HG03280 (cell line): ENCODE data around the gene GNPTG.

ENCODE experiments used
- ATAC-seq: cut with Tn5 transposase; IDR thresholded peaks from one replicate; pipeline ENCODE4 v1.9.1; 2021; ENCODE audit warnings: mild to moderate bottlenecking, moderate library complexity; ENCODE audit not compliant: unreplicated experiment

Gene GNPTG

DNA sequence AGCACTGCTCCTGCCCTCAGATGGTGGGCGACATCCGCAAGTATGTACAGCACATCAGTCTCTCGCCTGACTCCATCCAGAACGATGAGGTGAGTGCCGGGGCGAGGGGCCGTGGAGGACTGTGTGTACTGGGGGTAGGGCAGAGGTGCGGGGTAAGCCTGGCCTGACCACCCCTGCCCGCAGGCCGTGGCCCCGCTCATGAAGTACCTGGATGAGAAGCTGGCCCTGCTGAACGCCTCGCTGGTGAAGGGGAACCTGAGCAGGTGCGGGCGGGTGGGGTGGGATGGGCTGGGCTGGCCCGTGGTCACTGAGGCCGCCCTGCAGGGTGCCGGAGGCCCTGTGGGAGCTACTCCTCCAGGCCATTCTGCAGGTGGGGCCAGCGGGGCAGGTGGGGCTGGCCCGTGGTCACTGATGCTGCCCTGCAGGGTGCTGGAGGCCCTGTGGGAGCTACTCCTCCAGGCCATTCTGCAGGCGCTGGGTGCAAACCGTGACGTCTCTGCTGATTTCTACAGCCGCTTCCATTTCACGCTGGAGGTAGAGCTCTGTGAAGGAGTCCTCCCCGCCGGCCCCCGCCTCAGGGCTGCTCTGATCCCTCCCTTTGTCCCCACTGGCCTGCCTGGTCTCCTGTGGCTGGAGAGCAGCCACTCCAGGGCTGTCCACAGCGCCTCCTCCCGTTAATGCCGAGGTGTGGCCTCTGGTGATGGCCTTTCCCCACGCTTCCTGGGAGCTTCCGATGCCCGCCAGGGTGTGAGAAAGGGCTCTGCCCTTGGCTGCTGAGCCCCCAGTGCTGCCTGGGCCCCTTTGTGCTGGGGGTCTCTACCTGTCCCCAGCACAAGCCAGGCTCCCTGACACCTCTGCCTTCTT, 5.1 kb upstream of the GNPTG start:
- ATAC-seq, result no peak

DNA sequence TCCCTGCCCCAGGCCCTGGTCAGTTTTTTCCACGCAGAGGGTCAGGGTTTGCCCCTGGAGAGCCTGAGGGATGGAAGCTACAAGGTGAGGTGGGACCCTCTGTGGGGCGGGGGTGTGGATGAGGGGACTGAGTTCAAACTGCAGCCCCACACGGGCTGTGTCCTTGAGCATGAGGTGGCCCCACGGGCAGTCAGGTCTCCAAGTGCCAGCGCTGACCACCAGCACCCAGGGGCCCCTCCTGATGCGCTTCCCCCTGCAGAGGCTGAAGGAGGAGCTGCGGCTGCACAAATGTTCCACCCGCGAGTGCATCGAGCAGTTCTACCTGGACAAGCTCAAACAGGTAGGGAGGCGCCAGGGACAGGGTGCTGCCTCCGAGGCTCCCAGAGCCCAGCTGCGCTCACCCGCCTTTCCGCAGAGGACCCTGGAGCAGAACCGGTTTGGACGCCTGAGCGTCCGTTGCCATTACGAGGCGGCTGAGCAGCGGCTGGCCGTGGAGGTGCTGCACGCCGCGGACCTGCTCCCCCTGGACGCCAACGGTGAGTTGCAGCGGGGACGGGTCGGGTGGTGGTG, 4.4 kb upstream of the GNPTG start:
- no peak for ATAC-seq

DNA sequence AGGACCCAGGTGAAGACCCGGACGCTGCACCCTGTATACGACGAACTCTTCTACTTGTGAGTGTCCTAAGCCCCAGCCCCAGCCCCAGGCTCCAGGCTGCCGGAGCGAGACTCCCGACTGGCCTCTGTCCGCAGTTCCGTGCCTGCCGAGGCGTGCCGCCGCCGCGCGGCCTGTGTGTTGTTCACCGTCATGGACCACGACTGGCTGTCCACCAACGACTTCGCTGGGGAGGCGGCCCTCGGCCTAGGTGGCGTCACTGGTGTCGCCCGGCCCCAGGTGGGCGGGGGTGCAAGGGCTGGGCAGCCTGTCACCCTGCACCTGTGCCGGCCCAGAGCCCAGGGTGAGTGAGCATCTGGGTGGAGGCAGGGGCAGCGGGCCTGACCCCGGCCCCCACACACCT, 3.8 kb upstream of the GNPTG start:
- ATAC-seq, result no peak

DNA sequence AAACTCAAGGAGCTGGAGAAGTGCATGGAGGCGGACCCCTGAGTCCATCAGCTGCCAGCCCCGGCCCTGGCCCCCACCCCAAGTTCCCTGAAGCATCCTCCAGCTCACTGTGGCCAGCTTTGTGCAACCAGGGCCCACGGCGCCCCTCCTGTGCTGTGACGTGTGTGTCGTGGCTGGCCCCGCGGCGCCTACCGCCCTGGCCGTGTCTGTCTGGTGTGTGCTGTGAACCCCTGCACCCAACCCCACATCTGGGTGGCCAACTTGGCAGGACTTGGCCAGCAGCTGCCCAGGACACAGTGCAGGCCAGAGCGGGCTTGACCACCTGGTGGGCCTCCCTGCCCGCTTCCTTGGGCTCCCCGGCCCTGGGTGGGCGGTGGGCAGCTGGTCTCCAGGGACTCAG, 3.3 kb upstream of the GNPTG start:
- no peak for ATAC-seq

DNA sequence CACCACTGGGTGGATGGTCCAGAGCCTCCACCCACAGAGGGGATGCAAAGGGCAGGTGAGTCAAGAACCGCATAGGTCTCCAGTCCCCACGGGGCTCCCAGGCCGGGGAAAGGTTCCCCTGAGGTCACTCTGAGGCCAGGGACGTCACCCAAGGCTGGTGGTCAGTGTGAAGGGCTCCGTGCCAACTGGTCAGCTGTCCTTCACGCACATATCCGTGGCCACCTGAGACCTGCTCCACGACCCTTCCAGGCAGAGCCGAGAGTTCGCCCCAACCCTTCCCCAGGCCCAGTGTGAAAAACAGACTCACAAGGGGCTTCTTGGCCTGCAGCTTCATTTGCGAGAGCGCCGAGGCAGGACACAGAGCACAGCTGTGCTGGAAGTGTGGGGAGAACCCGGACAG, 2.8 kb upstream of the GNPTG start:
- ATAC-seq, result no peak

DNA sequence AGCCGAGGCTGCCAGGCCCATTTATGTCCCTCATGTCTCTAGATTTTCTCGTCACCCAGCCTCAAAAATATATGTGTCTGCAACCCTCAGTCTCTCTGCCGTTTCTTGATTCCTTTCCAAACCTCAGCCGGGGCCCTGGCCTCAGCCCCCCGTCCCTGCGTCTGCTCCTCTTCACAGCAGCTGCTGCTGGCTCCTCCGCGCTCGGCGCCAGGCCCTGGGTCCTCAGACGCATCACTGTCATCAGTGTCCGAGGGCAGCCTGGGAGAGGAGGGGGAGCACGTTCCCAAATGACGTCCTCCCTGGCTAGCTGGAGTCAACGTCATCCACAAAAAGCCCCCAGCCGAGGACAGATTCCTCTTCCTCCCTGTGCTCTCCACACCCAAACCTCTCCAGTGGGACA, 2.4 kb upstream of the GNPTG start:
- no peak for ATAC-seq

DNA sequence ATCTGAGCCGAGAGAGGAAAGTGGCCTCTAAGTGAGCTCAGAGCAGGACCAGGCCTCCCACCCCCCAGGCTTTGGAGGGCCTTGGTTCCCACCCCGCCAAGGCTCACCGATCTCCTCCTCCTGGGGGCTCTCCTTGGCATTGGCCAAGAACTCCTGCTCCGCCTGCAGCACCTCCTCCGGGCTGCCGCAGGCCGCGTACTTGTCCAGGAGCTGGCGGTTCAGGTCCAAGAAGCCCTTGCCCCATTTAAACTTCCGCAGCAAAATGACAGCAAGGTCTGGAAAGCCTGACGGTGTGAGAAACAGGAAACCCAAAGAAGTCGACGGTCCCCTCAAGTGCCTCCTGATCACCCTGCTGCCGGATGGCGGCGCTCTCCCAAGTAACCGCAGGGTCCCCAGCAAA, 1.8 kb upstream of the GNPTG start:
- ATAC-seq, result no peak

DNA sequence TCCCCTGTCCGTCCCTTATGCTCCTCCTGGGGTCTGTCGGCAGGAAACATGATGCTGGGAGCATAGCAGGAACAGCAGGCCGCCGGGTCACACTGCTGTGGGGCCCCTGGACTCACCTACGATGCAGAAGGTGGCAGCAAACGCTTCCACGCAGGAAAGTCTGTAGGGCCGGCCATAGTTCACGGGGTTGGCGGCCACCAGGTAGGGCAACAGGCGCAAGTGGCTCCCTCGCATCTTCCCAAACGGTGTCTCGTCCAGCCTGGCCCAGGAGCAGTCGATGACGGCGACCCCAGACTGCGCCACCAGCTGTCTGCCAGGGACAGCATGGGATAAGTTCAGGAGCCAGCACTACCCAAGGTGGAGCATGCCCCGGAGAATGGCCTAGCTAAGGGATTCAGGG, 1.0 kb upstream of the GNPTG start:
- no peak for ATAC-seq

DNA sequence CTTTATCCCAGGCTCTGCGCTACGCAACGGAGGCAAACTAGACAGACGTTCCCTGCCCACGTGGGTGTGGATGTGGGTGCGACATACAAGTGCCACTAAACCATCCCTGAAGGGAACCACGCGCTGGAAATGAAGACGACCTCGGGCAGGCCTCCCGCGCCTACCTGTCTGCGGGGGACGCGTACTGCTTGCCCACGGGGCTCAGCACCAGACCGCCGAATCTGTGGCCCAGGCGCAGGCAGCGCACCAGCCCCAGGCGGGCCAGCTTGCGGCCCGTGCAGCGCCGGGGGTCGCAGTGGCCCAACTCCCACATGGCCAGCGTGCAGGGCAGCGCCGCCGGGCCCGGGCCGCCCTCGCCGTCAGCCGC, 533 bp upstream of the GNPTG start:
- ATAC-seq, result peak; percentile 19

DNA sequence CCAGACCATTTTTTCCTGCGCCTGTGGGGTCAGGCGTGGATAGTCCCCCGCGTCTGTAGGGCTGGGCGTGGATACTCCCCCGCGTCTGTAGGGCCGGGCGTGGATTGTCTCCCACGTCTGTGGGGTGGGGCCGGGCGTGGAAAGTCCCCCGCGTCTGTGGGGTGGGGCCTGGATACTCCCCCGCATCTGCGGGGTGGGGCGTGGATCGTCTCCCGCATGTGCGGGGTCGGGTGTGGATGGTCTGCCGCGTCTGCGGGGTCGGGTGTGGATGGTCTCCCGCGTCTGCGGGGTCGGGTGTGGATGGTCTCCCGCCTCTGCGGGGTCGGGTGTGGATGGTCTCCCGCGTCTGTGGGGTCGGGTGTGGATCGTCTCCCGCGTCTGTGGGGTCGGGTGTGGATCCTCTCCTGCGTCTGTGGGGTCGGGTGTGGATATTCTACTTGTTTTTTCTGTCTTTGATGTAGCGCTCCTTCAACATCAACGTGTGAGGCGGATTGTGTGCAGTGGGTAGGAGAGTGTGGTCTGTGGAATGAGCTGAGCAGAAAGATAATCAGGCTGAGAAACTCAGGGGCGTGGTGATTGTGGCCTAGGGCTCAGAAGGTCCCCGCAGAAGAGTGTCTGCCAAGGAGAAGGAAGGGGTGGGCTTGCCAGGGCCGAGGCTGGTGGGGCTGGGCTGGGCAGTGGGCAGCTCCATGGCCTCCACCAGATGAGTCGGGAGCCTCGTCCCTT, 3.2 kb downstream of the GNPTG start:
- no peak for ATAC-seq

DNA sequence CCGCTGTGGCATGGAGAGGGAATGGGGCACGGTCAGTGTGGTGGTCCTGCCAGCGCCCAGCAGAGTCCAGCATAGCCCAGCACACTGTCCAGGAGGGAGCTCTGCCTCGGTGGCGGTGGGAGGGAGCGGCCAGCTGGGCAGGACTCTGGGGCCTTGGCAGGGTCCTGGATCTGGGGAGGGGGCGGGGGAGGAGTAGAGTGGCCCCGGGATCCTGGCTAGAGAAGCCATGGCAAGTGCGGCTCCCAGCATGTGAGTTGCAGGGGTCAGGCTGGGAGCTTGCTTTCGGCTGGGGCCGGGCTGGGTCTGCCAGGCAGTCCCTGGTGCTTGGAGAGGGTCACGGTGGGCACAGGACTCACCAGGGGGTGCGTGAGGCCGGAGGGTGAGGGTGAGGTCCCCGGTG, 3.9 kb downstream of the GNPTG start:
- no peak for ATAC-seq

DNA sequence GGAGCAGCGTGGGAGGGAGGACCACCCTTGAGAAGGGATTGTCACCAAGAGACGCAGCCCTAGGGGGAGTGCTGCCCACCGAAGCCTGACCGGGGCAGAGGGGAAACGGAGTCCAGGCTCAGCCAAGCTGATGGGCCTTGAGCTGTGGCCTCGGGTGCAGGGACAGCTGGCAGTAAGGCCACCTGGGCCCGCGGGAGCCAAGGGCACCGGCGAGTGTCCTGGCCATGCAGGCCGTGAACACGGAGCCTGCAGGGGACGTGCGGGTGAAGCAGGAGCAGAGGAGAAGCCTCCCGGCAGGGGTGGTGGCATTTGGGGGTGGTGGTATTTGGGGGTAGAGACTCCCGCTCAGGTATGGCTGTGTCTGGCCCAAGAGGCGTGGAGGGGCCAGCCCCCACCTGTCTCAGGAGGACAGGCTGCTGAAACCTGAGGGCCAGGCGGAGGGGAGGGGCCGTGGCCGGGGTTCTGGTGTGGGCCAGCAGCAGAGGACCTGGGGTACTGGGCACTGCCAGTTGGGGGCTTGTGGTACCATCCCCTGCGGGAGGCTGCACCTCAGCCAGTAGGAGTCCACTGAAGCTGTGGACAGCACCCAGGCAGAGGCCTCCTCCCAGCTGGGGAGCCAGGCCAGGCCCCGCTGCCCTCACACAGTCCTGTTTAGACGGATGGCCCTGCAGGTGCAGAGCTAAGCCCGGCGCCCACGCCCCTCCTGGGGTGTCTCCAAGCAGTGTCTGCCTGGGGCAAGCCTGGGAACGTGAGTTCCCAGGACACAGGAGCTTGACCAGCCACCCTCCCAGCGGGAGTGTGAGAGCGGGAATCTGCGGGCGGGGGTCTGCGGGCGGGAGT, 4.5 kb downstream of the GNPTG start:
- ATAC-seq, result no peak

DNA sequence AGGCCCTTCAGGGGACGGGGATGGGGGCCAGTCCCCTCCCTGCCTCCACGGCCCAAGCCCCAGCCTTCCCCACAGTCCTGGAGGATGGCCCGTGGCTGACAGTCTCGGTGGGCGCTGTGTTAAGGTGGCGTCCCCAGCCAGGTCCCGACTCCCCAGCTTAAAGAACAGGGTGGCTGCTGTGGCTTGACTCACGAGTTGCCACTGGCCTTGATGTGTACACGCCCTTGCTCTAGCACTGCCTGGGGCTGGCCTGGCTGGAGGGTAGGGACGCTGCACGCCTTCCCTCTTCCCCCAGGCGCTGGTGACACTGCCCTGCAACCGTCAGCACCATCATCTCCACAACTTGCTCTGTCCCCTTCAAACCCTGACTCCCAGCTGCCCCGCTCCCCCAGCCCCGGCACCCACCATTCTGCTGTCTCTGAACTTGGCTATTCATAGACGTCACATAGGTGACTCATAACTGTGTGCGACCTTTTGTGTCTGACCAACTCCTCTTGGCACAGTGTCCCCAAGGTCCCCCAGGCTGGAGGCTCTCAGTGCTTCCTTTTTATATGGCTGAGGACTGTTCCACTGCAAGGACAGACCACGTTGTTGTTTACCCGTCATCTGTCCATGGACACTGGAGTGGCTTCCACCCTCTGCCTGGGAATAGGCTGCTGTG, 6.3 kb downstream of the GNPTG start:
- ATAC-seq, result no peak

DNA sequence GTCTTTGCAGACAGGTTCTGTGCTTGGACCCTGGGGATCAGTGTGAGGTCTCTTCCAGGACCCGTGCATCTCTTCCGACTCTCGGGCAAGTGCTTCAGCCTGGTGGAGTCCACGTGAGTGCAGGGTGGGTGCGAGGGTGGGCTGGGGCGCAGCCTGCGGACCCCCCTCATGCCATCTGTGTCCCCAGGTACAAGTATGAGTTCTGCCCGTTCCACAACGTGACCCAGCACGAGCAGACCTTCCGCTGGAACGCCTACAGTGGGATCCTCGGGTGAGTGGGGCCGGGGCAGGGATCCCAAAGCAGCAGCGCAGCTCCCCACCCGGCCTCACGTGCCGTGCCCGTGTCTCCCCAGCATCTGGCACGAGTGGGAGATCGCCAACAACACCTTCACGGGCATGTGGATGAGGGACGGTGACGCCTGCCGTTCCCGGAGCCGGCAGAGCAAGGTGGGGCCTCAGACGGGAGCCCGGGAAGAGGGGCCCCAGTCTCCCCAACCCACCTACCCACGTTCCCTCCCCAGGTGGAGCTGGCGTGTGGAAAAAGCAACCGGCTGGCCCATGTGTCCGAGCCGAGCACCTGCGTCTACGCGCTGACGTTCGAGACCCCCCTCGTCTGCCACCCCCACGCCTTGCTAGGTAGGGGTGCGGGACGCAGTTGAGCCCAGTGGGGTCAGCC, 10.1 kb downstream of the GNPTG start:
- no peak for ATAC-seq

DNA sequence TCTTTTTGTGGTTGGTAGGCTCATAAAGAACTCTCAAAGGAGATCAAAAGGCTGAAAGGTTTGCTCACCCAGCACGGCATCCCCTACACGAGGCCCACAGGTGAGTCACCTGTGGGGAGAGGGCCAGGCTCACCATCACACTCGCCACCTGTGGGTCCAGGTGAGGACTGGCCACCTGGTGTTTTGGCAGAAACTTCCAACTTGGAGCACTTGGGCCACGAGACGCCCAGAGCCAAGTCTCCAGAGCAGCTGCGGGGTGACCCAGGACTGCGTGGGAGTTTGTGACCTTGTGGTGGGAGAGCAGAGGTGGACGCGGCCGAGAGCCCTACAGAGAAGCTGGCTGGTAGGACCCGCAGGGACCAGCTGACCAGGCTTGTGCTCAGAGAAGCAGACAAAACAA, 11.1 kb downstream of the GNPTG start:
- ATAC-seq, result no peak

DNA sequence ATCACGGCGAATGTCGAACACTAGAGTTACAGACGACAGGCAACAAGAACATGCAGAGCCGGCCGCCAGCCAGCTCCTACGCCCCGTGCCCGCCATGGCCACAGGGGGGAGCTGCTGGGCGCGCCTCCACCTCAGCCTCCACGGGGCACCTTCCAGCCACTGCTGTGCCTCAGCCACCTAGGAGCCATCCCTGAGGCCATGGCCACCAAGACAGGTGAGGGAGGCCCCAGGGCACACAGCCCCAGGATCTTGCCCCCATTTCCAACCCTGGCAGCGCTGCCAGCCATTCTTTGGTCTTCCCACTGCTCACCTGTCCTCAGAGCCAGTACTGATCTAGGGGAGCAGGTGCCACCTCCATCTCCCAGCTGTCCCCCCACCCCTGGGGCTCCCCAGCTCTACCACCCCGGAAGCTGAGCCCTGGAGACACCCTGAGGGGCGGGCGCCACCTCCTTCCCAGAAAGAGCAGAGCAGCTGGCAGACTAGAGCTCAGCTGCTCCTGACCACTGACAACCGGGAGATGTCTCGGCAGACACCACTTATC, 11.8 kb downstream of the GNPTG start:
- ATAC-seq, result no peak

DNA sequence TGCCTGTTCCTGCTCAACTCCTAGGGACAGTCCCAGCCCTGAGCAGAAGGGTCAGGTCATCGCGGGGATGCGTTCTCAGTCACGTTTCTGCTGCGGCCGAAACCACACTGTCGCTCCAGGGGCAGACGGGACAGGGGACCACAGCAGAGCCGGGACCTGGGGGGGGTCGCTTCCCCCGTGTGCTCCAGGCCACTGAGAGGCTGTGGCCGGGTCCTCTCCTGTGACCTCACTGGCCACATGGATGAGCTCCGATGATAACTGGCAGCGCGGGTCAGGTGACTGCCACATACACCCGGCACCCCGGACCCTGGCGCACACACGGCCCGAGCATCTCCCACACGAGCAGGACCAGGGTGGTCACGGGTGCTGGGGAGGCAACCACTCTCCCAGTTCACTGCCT, 12.8 kb downstream of the GNPTG start:
- no peak for ATAC-seq

DNA sequence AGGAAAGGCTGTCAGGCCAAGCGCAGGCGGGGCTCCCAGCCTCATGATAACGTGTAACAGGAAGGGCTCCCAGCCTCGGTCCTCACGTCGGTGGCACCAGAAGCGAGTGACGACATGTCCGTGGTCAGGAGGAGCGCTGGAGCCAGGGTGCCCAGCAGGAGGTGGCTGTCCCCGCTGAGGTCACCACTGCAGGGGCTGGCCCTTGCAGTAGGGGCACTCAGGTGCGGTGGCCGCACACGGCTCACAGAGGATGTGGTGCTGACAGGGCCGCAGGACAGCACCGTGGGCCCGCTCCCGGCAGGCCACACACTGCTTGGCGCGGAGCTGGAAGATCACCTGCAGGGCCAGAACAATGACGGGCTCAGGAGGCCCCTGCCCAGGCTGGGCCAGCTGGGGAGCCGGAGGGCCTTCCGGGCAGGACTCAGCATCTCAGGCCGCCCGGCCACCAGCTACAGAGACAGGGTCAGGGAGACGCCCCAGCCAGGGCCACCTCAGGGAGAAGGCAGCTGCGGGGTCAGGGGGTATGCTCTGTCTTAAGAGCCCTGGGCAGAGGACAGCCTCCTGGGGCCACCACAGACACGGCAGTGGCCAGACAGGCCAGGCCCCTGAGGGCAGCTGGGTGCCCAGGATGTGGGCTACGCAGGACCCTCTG, 14.5 kb downstream of the GNPTG start:
- no peak for ATAC-seq

DNA sequence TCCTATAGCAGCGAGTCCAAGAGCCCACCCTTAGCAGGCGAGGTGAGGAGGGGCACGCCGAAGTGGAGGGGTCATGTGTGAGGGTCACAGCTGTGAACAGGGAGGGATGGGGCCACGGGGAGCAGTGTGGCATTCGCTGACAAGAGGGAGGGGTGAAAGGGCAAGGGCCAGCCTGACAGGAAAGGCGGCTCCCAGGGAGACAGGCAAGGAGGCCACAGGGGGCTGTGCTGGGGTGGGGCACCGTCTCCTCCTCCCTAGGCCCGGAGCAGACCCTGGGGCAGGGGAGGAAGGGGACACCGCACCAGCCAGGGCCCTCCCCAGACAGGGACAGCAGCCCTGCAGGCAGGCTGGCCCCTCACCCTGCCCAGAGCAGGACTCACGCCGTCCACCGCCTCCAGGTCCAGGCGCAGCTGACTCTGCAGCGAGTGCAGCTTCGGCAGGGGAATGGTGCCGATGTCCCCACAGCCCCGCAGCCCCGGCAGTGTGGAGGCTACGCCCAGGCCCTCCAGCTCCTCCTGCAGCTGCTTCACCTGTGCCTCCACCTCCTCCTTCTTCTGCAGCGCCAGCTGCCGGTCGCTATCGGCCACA, 15.1 kb downstream of the GNPTG start:
- ATAC-seq, result no peak
